ENCODE data around the gene ITGB4. TPM values are rescaled to one million over a fixed set of nuclear protein-coding genes. Genes with fewer than 3 reads are reported as not detected.

The ITGB4 gene
- total and polyA plus RNA-seq, 2 experiments from 2014 or later, result 0.09 to 0.40 TPM

GRCh38 chr17:75799402-75799801, 78.1 kb downstream of the ITGB4 start:
- H3K4me1 ChIP-seq (ENCODE audit: low read depth), result no peaks in the 10 kb centered on the region
- H3K4me3 ChIP-seq, result no peak overlapping the region
- no peak overlapping the region for H3K27ac ChIP-seq
- no peaks in the 10 kb centered on the region for H3K9me3 ChIP-seq (ENCODE audit: low read depth)
- H3K36me3 ChIP-seq, result peaks cover 6% of the 10 kb centered on the region
- DNase-seq (ENCODE audit: low read depth in 1 of 2, low spot score in 1 of 2), result no peak
- TF ChIP-seq CTCF (IDR thresholded peaks at IDR 0.05; ENCODE audit: low read depth, low read length), result no peak
- H3K27me3 ChIP-seq, result no peaks in the 10 kb centered on the region

- Histone ChIP-seq H3K4me1 (ENCODE audit: low read depth) (peaks cover 9% of the 10 kb centered on the region), H3K4me3 (no peak overlapping the region), H3K27ac (no peak overlapping the region), H3K27me3 (no peaks in the 10 kb centered on the region), H3K36me3 (peaks cover 3% of the 10 kb centered on the region), H3K9me3 (ENCODE audit: low read depth) (no peaks in the 10 kb centered on the region)
- no peak for TF ChIP-seq CTCF (IDR thresholded peaks at IDR 0.05; ENCODE audit: low read depth, low read length)
- DNase-seq (ENCODE audit: low read depth in 1 of 2, low spot score in 1 of 2), result no peak
These were observed 82.6 kb downstream of the ITGB4 start for GRCh38 chr17:75803883-75804282.

- Histone ChIP-seq H3K27ac (peak overlapping the region; percentile 57), H3K36me3 (peaks cover 13% of the 10 kb centered on the region), H3K4me1 (ENCODE audit: low read depth) (peaks cover 14% of the 10 kb centered on the region), H3K4me3 (no peak overlapping the region), H3K9me3 (ENCODE audit: low read depth) (no peaks in the 10 kb centered on the region), H3K27me3 (no peaks in the 10 kb centered on the region)
- DNase-seq (ENCODE audit: low read depth in 1 of 2, low spot score in 1 of 2), result no peak
- TF ChIP-seq CTCF (IDR thresholded peaks at IDR 0.05; ENCODE audit: low read depth, low read length), result no peak
These were observed 85.7 kb downstream of the ITGB4 start for GRCh38 chr17:75806822-75807500.

Other genes starting within 250 kb of the ITGB4 start
- 24.4 and 31.2 TPM in 2 replicates for gene CASKIN2, start 205.9 kb upstream of the ITGB4 start, total RNA-seq
- gene CASKIN2, start 205.9 kb upstream of the ITGB4 start, polyA plus RNA-seq, result 18.1 and 27.3 TPM in 2 replicates
- gene TSEN54, start 204.9 kb upstream of the ITGB4 start, total RNA-seq, result 70.5 and 88.8 TPM in 2 replicates
- 52.8 and 64.4 TPM in 2 replicates for gene TSEN54, start 204.9 kb upstream of the ITGB4 start, polyA plus RNA-seq
- 28.1 and 40.3 TPM in 2 replicates for gene LLGL2, start 195.8 kb upstream of the ITGB4 start, total RNA-seq
- gene LLGL2, start 195.8 kb upstream of the ITGB4 start, polyA plus RNA-seq, result 35.2 and 45.5 TPM in 2 replicates
- gene MYO15B, start 133.7 kb upstream of the ITGB4 start, total RNA-seq, result 15.3 and 101 TPM in 2 replicates
- gene MYO15B, start 133.7 kb upstream of the ITGB4 start, polyA plus RNA-seq, result 21.3 and 49.2 TPM in 2 replicates
- gene SMIM5, start 88.0 kb upstream of the ITGB4 start, total RNA-seq, result 0.11 and 0.89 TPM in 2 replicates
- gene SMIM5, start 88.0 kb upstream of the ITGB4 start, polyA plus RNA-seq, result 0.42 and 0.60 TPM in 2 replicates
- 21.0 and 43.1 TPM in 2 replicates for gene RECQL5, start 54.3 kb upstream of the ITGB4 start, total RNA-seq
- gene RECQL5, start 54.3 kb upstream of the ITGB4 start, polyA plus RNA-seq, result 28.6 and 47.4 TPM in 2 replicates
- 40.1 and 50.8 TPM in 2 replicates for gene SAP30BP, start 54.1 kb upstream of the ITGB4 start, total RNA-seq
- 106 and 134 TPM in 2 replicates for gene SAP30BP, start 54.1 kb upstream of the ITGB4 start, polyA plus RNA-seq
- gene GALK1, start 43.7 kb downstream of the ITGB4 start, total RNA-seq, result 35.1 and 54.0 TPM in 2 replicates
- gene GALK1, start 43.7 kb downstream of the ITGB4 start, polyA plus RNA-seq, result 42.4 and 74.4 TPM in 2 replicates
- gene UNK, start 63.3 kb downstream of the ITGB4 start, total RNA-seq, result 34.2 and 37.8 TPM in 2 replicates
- 20.5 and 35.9 TPM in 2 replicates for gene UNK, start 63.3 kb downstream of the ITGB4 start, polyA plus RNA-seq
- gene UNC13D, start 122.9 kb downstream of the ITGB4 start, total RNA-seq, result 4.6 and 14.8 TPM in 2 replicates
- gene UNC13D, start 122.9 kb downstream of the ITGB4 start, polyA plus RNA-seq, result 10.8 and 24.6 TPM in 2 replicates
- 61.3 and 75.6 TPM in 2 replicates for gene WBP2, start 133.9 kb downstream of the ITGB4 start, total RNA-seq
- 160 and 161 TPM in 2 replicates for gene WBP2, start 133.9 kb downstream of the ITGB4 start, polyA plus RNA-seq
- 1.3 and 4.6 TPM in 2 replicates for gene TRIM47, start 157.1 kb downstream of the ITGB4 start, total RNA-seq
- 2.2 and 2.9 TPM in 2 replicates for gene TRIM47, start 157.1 kb downstream of the ITGB4 start, polyA plus RNA-seq
- gene TRIM65, start 175.5 kb downstream of the ITGB4 start, total RNA-seq, result 20.2 and 31.5 TPM in 2 replicates
- 14.6 and 16.8 TPM in 2 replicates for gene TRIM65, start 175.5 kb downstream of the ITGB4 start, polyA plus RNA-seq
- gene MRPL38, start 183.4 kb downstream of the ITGB4 start, total RNA-seq, result 63.9 and 68.0 TPM in 2 replicates
- gene MRPL38, start 183.4 kb downstream of the ITGB4 start, polyA plus RNA-seq, result 222 and 227 TPM in 2 replicates
- 13.8 and 15.9 TPM in 2 replicates for gene FBF1, start 219.6 kb downstream of the ITGB4 start, total RNA-seq
- gene FBF1, start 219.6 kb downstream of the ITGB4 start, polyA plus RNA-seq, result 8.2 and 11.8 TPM in 2 replicates